ENCODE measurements around the gene SACS.

DNA sequence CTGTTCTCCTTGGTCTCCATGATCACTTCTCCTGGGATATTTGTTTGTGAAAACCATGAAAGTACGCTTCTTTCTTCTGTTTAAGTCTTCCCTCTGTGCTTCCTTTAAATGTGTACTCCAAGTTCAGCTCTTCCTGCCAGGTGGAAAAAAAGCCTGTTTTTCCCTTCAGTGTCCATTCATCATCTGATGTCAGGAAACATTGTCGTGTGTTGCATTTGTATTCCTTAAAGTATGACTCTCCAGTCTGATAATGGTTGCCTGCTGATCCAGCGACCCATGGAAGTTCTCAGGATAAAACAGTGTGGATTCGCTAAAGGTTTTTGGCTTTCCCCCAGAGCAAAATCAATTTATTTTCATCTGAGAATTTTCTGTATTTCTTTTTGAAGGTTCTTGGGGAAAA is 22.3 kb downstream of the SACS start:
- TF ChIP-seq EZH2phosphoT487 (IDR thresholded peaks at IDR 0.05; ENCODE audit: low read depth): no peak
- TF ChIP-seq, protein P1, sequence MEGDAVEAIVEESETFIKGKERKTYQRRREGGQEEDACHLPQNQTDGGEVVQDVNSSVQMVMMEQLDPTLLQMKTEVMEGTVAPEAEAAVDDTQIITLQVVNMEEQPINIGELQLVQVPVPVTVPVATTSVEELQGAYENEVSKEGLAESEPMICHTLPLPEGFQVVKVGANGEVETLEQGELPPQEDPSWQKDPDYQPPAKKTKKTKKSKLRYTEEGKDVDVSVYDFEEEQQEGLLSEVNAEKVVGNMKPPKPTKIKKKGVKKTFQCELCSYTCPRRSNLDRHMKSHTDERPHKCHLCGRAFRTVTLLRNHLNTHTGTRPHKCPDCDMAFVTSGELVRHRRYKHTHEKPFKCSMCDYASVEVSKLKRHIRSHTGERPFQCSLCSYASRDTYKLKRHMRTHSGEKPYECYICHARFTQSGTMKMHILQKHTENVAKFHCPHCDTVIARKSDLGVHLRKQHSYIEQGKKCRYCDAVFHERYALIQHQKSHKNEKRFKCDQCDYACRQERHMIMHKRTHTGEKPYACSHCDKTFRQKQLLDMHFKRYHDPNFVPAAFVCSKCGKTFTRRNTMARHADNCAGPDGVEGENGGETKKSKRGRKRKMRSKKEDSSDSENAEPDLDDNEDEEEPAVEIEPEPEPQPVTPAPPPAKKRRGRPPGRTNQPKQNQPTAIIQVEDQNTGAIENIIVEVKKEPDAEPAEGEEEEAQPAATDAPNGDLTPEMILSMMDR (IDR thresholded peaks at IDR 0.05; ENCODE audit: low read depth, low read length): no peak
